Glutamatergic neuron (in vitro differentiated cells): ENCODE results near the gene AACS. TPM values are rescaled to one million over a fixed set of nuclear protein-coding genes. Genes with fewer than 3 reads are reported as not detected.

Source experiments
- DNase-seq: peaks from one replicate; pipeline ENCODE4 v3.0.0; 2022
- H3K27ac Mint-ChIP-seq: one replicate; pipeline ENCODE4 v1.8.0; 2020; ENCODE audit warnings: mild to moderate bottlenecking, mixed read lengths, inconsistent platforms; ENCODE audit not compliant: unreplicated experiment
- H3K27me3 Mint-ChIP-seq: one replicate; pipeline ENCODE4 v1.8.0; 2020; ENCODE audit warnings: mild to moderate bottlenecking, moderate library complexity, mixed read lengths, inconsistent platforms; ENCODE audit not compliant: unreplicated experiment
- H3K36me3 Mint-ChIP-seq: one replicate; pipeline ENCODE4 v1.8.0; 2020; ENCODE audit warnings: mild to moderate bottlenecking, mixed read lengths, inconsistent platforms; ENCODE audit not compliant: unreplicated experiment
- H3K4me1 Mint-ChIP-seq: one replicate; pipeline ENCODE4 v1.8.0; 2020; ENCODE audit warnings: mild to moderate bottlenecking, low read depth, mixed read lengths, inconsistent platforms; ENCODE audit not compliant: unreplicated experiment
- H3K4me3 Mint-ChIP-seq: one replicate; pipeline ENCODE4 v1.8.0; 2020; ENCODE audit warnings: mild to moderate bottlenecking, mixed read lengths, inconsistent platforms; ENCODE audit not compliant: unreplicated experiment
- H3K9me3 Mint-ChIP-seq: one replicate; pipeline ENCODE4 v1.8.0; 2020; ENCODE audit warnings: mild to moderate bottlenecking, moderate library complexity, mixed read lengths, inconsistent platforms; ENCODE audit not compliant: unreplicated experiment
- long read RNA-seq: library from polyadenylated mRNA; unstranded; transcript quantifications from one replicate; pipeline ENCODE4 v2.0.0, GENCODE V29; 2020; ENCODE audit not compliant: unreplicated experiment
- total RNA-seq: library from RNA; stranded (reverse); fragmentation: NEBNext Ultra II Directional; extraction: Animal tissue kit (Norgen Biotek cat#: 25700); gene quantifications from one replicate; pipeline ENCODE4 v1.2.1, GENCODE V29; 2021; ENCODE audit not compliant: unreplicated experiment
- TF ChIP-seq, protein P1 (sequence below): fragments of 200-600 bp; sonication (generic); IDR thresholded peaks from one replicate; pipeline ENCODE4 v1.5.0; 2021; ENCODE audit not compliant: partially characterized antibody, unreplicated experiment

The AACS gene, protein sequence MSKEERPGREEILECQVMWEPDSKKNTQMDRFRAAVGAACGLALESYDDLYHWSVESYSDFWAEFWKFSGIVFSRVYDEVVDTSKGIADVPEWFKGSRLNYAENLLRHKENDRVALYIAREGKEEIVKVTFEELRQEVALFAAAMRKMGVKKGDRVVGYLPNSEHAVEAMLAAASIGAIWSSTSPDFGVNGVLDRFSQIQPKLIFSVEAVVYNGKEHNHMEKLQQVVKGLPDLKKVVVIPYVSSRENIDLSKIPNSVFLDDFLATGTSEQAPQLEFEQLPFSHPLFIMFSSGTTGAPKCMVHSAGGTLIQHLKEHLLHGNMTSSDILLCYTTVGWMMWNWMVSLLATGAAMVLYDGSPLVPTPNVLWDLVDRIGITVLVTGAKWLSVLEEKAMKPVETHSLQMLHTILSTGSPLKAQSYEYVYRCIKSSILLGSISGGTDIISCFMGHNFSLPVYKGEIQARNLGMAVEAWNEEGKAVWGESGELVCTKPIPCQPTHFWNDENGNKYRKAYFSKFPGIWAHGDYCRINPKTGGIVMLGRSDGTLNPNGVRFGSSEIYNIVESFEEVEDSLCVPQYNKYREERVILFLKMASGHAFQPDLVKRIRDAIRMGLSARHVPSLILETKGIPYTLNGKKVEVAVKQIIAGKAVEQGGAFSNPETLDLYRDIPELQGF
- total RNA-seq: 59.3 TPM
- long read RNA-seq, transcript AACS-201 (18 exons, 3,316 nt): major isoform, 7 of 16 reads
- long read RNA-seq, partial matches to known transcripts: 0 of 16 reads
- long read RNA-seq, other reads (novel, unspliced or antisense): 9 of 16 reads

DNA sequence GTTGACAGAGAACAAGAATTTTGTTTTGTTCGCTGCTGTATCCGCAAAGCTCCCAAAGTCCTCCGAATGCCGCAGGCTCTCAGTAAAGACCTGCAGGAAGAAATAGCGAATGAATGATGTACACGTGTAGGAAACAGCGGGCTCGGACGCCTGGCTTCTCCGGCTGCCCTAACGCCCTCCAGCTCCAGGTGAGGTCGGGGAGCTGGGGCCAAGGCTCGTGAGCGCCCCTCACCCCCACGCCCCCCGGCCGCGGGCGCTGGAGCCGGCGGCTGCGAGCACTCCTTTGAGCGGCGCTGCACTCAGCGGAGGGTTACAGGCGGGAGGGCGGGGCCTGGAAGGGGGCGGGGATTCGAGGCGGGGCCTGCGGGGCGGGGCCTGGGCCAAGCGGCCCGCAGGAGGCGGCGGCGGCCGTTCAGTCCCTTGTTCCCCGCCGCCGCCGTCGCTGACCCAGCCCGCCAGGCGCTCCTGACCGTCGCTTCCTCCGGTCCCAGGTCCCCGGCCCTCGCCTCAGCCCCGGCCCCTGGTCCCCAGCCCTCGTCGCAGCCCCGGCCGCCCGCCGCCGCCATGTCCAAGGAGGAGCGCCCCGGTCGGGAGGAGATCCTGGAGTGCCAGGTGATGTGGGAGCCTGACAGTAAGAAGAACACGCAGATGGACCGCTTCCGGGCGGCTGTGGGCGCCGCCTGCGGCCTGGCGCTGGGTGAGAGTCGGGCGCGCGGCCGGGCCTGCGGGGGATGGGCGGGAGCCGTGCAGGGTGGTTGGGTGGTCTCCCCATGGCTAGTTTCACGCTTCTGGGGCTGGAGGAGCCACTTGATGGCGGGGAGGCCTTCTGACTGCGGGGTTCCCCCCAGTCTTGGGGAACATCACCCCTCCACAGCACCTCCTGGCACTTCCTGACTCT is at the start of gene AACS:
Gene AACS (plus strand): TSS at position 415 of the 898 bp plus-strand sequence. CDS start 150 bp downstream, at position 565.
- Mint-ChIP-seq H3K27me3 (peaks cover 8% of the 10 kb centered on the region), H3K4me3 (peak within 1 kb of the TSS; percentile 95), H3K9me3 (peaks cover 6% of the 10 kb centered on the region), H3K4me1 (peaks cover 16% of the 10 kb centered on the region), H3K36me3 (peaks cover 5% of the 10 kb centered on the region), H3K27ac (peak within 1 kb of the TSS; percentile 48)
- TF ChIP-seq, protein P1, sequence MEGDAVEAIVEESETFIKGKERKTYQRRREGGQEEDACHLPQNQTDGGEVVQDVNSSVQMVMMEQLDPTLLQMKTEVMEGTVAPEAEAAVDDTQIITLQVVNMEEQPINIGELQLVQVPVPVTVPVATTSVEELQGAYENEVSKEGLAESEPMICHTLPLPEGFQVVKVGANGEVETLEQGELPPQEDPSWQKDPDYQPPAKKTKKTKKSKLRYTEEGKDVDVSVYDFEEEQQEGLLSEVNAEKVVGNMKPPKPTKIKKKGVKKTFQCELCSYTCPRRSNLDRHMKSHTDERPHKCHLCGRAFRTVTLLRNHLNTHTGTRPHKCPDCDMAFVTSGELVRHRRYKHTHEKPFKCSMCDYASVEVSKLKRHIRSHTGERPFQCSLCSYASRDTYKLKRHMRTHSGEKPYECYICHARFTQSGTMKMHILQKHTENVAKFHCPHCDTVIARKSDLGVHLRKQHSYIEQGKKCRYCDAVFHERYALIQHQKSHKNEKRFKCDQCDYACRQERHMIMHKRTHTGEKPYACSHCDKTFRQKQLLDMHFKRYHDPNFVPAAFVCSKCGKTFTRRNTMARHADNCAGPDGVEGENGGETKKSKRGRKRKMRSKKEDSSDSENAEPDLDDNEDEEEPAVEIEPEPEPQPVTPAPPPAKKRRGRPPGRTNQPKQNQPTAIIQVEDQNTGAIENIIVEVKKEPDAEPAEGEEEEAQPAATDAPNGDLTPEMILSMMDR: no peak
- peak; percentile 88 for DNase-seq

DNA sequence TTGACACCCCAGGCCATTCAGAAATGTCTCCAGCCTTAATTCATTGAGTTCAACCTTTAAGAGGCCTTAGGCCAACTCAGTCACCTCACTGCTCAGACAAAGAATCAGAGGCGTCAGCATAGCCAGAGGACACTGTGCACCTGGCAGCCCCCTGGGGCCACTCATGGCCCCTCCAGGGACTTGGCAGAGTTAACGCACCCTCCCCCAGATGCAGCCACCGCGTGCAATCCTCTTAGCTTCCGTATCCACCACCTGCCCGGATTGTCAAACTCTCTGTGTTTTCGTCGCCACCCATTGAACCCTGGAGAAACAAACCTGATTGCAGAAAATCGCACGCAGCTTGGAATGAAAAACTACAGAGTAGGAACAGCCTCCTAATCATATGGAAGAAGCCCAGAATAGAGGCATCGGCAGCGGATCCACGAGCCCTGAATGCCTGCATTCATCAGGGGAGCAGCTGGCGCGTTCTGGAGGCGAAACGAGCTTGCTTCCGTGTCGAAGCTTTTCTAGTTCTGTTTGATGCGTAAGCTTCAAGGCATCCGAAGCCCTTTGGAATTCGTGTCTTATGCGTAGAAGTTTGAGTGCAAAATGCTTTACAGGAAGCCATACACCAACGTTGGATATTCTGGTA is 49.4 kb upstream of the AACS start:
- TF ChIP-seq, protein P1: no peak
- Mint-ChIP-seq H3K27ac (no peak overlapping the region), H3K36me3 (peaks cover 4% of the 10 kb centered on the region), H3K27me3 (peaks cover 1% of the 10 kb centered on the region), H3K9me3 (peaks cover 2% of the 10 kb centered on the region), H3K4me3 (no peak overlapping the region), H3K4me1 (peaks cover 10% of the 10 kb centered on the region)
- no peak for DNase-seq

DNA sequence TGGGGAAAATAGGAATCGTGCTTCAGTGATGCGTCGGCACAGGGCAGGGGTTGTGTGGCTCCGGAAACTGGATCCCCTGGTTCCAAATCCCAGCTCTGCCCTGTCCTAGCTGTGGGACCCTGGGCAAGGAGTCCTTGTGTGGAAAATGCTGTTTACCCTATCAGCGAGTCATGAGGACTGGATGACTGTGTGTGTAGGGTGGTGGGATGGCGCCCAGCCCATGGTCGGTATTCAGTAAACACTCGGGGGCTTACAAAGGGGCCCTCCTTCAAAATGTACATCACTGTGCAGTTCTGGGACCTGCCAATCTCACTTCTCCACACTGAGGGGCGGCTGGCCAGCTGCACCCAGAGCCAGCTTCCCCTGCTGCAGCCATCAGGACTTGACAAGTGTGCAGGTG is 47.4 kb upstream of the AACS start:
- Mint-ChIP-seq H3K9me3 (peaks cover 2% of the 10 kb centered on the region), H3K4me1 (peaks cover 10% of the 10 kb centered on the region), H3K27me3 (peaks cover 1% of the 10 kb centered on the region), H3K4me3 (no peak overlapping the region), H3K36me3 (peaks cover 4% of the 10 kb centered on the region), H3K27ac (no peak overlapping the region)
- no peak for DNase-seq
- TF ChIP-seq, protein P1: no peak

DNA sequence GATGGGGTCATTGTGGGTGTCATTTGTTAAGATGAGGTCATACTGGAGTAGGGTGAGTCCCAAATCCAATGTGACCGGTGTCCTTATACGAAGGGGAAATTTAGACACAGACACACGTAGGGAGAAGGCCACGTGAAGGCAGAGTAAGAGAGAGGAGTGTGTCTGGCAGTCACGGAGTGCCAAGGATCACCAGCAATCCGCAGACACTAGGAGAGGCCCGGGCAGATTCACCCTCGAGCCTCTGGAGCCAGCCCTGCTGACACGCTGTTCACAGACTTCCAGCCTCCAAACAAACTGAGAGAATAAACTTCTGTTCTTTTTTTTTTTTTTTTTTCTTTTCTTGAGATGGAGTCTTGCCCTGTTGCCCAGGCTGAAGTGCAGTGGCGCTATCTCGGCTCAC is 46.9 kb upstream of the AACS start:
- H3K4me1 Mint-ChIP-seq: peaks cover 10% of the 10 kb centered on the region
- TF ChIP-seq, protein P1: no peak
- no peak for DNase-seq
- H3K27me3 Mint-ChIP-seq: peaks cover 1% of the 10 kb centered on the region
- H3K36me3 Mint-ChIP-seq: peaks cover 4% of the 10 kb centered on the region
- H3K27ac Mint-ChIP-seq: no peak overlapping the region
- no peak overlapping the region for H3K4me3 Mint-ChIP-seq
- H3K9me3 Mint-ChIP-seq: peaks cover 2% of the 10 kb centered on the region
